ENCODE results near the gene PFKFB4.
A peak's percentile ranks its signal among the peaks of the same experiment; 100 is the strongest.

Gene PFKFB4

GRCh38 chr3:48556796-48557626 is at the start of gene PFKFB4:
Gene PFKFB4, minus strand, starts transcription at chr3:48556803. Its CDS starts 26 bp downstream, at chr3:48556777.
- DNase-seq (ENCODE audit: low spot score): peak; percentile 98

GRCh38 chr3:48601622-48601994 is 45.0 kb upstream of the PFKFB4 start:
- no peak for DNase-seq (ENCODE audit: low spot score)

GRCh38 chr3:48600711-48601621 is 44.4 kb upstream of the PFKFB4 start:
- no peak for DNase-seq (ENCODE audit: low spot score)

DNA sequence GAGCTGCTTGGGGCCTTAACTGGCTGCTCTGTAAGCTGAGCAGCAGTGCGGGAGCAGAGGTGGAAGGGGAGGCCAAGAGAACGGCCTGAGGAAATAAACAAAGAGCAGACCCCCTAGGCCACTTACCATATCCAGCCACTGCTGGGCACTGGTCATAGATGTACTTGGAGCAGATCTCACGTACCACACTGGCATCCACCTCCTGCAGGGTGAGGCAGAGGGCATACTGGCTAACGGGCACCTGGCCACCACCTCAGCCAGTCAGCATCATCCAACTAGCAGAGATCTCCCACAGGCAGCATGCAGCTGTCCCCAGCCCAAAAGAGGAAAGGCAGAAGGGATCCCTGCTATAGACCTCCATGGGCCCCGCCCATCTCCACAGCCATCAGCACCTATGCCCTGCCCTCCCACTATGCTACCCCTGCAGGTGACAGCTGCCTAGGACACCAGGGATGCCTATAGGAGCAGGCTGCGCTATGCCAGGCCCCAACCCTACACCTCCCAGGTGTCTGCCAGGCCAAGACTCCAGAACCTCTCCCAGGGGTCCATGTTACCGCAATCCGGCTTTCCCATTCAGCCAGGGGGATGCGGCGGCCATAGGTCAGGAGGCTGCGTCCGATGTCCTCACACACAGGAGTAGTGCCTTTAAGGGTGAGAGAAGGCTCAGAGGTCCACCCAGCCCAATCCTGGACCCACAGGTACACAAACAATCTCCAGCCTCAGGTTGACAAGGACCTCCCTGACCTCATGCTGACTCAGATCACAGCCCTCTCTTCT is 43.1 kb upstream of the PFKFB4 start:
- DNase-seq (ENCODE audit: low spot score): no peak

GRCh38 chr3:48599077-48599501 is 42.5 kb upstream of the PFKFB4 start:
- no peak for DNase-seq (ENCODE audit: low spot score)

DNA sequence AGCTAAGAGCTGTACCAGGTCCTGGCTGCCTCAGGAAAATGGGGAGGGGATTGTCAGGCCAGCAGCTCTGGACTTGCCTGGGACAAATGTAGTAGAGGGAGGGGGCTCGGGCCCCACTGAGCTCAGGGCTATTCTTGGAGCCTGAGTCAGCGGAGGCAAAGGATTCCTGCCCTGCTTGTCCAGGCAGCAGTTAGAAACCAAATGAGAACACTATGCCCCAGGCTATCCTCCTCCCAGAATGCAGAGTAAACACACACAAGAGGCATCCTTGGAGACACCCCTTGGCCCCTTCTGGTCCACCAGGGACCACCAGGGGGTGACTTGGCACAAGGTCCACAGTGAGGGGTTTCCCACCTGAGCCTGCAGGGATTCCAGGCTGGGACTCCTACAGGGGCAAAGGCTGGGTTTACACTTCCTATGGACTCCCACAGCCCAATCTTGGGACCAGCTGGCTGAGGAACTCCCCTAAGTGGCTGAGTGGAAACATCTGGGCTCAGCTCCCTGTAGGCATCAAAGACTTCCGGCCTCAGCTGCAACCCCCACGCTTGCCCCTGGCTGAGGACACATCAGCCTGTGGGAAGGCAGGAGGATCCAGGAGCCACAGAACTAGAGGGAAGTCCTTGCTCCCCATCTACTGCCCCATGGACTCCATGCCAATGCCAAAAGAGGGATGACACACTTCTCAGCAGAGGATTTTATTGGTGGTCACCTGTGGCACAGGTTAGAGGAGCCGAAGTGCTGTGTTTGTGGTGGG is 41.9 kb upstream of the PFKFB4 start:
- DNase-seq (ENCODE audit: low spot score): no peak

GRCh38 chr3:48597408-48597800 is 40.8 kb upstream of the PFKFB4 start:
- DNase-seq (ENCODE audit: low spot score): no peak

- DNase-seq (ENCODE audit: low spot score): no peak
These were observed 40.2 kb upstream of the PFKFB4 start for GRCh38 chr3:48596676-48597407.

GRCh38 chr3:48596157-48596556 is 39.6 kb upstream of the PFKFB4 start:
- no peak for DNase-seq (ENCODE audit: low spot score)

DNA sequence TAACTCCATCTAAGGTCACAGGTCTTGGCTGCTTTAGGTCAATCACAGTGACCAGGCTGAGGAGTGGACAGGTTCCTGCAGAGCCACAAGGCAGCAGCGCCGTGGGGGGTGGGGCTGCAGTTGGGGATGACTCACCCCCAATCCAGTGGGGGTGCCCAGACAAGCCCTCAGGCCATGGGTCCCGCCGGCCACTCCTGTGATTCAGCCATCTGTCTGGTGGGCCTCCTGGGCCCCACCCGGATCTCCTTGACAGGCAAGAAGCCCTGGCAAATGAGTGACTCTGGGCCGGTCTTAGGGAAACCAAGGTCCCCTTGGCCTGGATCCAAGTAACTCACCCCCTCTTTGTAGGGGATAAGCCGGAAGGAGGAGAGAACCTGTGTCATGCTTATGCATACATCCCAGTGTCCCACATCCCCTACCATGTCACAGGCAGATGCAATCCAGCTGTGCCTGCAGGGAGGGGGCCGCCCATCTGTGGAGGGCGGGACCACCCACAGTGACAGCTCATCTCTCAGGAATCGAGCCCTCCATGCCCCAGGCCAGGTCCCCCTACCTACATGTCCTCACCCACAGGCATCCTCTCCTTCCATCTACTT is 39.0 kb upstream of the PFKFB4 start:
- no peak for DNase-seq (ENCODE audit: low spot score)

DNA sequence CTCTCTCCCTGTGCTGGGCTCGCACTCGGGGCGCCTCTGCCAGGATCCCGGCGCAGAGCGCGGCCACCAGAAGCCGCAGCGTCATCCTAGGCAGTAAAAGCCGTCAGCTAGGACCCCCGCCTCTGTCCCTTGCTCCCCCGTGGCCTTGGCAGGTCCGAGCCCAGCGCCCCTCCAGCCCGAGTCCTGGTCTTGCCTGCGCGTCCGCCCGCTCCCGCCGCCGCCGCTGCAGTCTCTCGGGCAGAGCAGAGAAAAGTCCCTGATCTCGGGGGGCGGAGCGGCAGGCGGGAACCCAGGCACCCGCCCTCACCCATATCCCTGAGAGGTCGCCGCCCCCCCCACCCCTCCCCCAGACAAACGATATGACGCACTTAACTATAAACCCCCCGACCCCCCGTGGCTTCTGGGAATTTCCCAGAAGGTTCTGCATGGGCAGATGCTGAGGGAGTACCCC is 38.5 kb upstream of the PFKFB4 start, which contains the start of gene COL7A1:
COL7A1 (minus strand) TSS at position 255 of the 451 bp plus-strand sequence; CDS start at position 85, 170 bp downstream.
- no peak for DNase-seq (ENCODE audit: low spot score)

DNA sequence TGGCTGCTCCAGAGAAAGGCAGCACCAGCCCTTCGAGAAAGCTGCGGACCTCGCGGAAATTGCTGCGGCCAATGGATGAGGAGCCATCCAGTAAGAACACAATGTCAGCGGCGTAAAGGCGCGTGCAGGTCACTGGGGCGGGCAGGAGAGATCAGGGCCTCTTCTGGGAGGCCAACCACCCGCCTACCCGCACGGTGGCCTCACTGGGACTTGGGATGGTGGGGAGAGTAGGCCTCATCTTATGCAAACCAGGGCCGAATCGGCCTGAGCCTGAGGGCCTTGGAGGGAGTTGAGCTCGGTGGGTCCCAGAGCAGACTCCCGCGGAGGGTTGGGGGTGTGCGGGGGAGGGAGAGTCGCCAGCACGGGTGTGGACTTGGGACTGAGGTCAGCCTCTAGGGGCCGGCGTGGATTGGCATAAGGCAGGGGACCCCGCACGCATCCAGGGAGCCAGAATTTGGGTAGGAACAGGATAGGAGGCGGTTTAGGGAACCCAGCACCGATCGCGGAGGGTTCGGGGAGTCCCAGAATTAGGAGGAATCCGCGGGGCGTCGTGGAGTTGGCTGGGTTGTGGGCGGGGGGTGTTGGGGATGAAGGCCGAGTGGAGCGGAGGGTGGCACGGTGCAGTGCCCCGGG is 37.9 kb upstream of the PFKFB4 start:
- DNase-seq (ENCODE audit: low spot score): no peak

DNA sequence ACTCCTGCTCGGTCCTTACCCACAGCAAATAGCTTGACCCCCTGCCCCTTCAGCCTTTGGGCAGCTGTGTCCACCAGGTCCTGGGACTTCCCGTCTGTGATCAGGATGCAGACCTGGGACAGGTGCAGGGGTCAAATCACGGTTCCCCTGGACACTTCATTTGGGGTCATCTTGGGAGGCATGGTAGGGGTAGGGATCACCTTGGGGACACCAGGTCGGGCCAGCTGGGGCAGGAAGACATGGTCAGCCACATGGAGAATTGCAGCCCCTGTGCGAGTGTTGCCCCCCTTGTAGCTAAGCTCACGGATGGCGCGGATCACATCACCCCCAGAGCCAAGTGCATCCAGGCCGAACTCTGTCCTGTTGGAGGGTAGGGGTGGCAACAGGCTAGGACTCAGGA is 36.7 kb upstream of the PFKFB4 start:
- DNase-seq (ENCODE audit: low spot score): no peak

DNA sequence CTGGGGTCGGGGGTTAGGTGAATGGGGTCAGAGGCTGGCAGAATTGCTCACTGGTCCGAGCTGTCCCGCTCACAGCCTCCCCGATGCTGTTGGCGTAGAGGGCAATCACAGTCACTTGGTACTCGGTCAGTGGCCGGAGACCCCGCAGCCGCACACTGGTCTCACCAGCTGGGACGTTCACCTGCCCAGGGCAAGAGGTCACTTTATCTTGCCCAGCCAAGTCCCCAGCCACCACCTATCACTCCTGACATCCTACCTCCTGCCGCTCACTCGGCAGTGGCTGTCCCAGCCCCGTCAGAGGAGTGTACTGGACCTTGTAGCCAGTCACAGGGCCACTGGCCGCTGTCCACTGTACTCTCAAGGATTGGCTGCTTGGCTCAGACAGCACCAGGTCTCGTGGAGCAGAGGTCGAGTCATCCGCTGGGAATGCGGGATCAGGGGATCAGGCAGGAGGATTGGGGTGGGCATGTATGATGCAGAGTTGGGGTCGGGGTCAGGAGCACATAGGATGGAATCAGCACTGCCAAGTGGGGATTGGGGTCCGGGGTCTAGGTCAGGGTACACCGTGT is 36.0 kb upstream of the PFKFB4 start:
- DNase-seq (ENCODE audit: low spot score): no peak

- DNase-seq (ENCODE audit: low spot score): no peak
These were observed 35.4 kb upstream of the PFKFB4 start for GRCh38 chr3:48591886-48592518.

DNA sequence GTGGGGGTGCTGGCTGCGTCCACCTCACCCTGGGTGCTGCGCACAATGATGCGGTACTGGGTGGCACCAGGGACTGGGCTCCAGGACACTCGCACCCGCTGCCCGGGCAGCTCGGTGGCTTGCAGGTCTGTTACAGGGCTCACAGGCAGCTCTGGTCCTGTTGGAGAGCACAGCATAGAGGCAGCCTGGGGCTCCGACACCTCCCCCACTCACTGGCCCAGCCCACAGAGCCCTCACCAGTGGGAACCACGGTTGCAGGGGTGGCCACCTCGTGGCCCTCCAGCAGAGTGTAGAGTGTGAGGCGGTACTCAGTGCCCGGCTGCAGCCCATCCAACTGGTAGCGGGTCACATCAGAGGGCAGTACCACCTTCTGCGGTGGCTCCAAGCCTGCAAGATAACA is 34.8 kb upstream of the PFKFB4 start:
- no peak for DNase-seq (ENCODE audit: low spot score)

GRCh38 chr3:48588230-48588629 is 31.6 kb upstream of the PFKFB4 start:
- DNase-seq (ENCODE audit: low spot score): no peak

DNA sequence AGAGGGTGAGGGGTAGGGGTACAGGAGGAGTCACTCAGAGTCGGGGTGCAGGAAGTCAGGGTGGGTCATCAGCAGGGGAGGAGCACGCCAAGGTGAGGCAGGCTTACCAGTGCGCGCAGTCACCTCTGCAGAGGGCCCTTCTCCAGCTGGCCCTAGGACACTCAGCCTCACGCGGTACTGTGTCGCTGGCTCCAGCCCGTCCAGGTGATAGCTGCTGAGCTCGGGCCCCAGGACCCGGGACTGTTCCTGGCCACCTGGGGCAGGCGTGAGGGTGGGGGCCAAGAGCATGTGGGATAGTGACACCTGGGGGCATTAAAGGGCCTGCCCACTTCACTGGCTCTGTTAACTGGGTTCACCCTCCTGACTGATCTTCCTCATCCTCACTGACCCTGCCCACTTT is 31.1 kb upstream of the PFKFB4 start:
- DNase-seq (ENCODE audit: low spot score): no peak

GRCh38 chr3:48585411-48585810 is 28.8 kb upstream of the PFKFB4 start:
- DNase-seq (ENCODE audit: low spot score): no peak

Data from HuH-7.5 (cell line).